Activated CD4-positive, alpha-beta T cell treated with anti-CD3 and anti-CD28 coated beads, Interleukin-2, Interleukin-6, amounts not matched to agents 100 ng/mL and 50 ng/mL, durations not matched to agents 16 hours and 8 hours (primary cell): ENCODE results near the gene MCUB.
"Not testable (repeated sequence)": the region's sequence is repeated elsewhere in the genome, so short reads cannot be mapped to it uniquely, and the experiment has no call there.

ENCODE experiments used
- DNase-seq: peaks from one replicate; pipeline ENCODE4 v3.0.0-alpha.2; 2020

The MCUB gene

GRCh38 chr4:109588176-109588575, 28.1 kb downstream of the MCUB start:
- DNase-seq = peak; percentile 77

- DNase-seq = no peak
These were observed 29.1 kb downstream of the MCUB start for GRCh38 chr4:109589119-109589518.

GRCh38 chr4:109589605-109590004, 29.6 kb downstream of the MCUB start:
- DNase-seq = no peak

GRCh38 chr4:109590905-109591304, 30.9 kb downstream of the MCUB start:
- no peak for DNase-seq

- no peak for DNase-seq
These were observed 32.3 kb downstream of the MCUB start for GRCh38 chr4:109592367-109592766.

GRCh38 chr4:109595123-109595522, 35.1 kb downstream of the MCUB start:
- not testable (repeated sequence) for DNase-seq

GRCh38 chr4:109596420-109597085, 36.5 kb downstream of the MCUB start:
- DNase-seq = not testable (repeated sequence)

- no peak for DNase-seq
These were observed 39.1 kb downstream of the MCUB start for GRCh38 chr4:109599046-109599652.

GRCh38 chr4:109600431-109600830, 40.4 kb downstream of the MCUB start:
- DNase-seq = no peak

GRCh38 chr4:109601336-109601735, 41.3 kb downstream of the MCUB start:
- DNase-seq = no peak

- no peak for DNase-seq
These were observed 47.9 kb downstream of the MCUB start for GRCh38 chr4:109607976-109608375.

GRCh38 chr4:109608879-109609278, 48.8 kb downstream of the MCUB start:
- no peak for DNase-seq

GRCh38 chr4:109609431-109609830, 49.4 kb downstream of the MCUB start:
- DNase-seq = no peak

- no peak for DNase-seq
These were observed 50.4 kb downstream of the MCUB start for GRCh38 chr4:109610489-109610888.

- no peak for DNase-seq
These were observed 51.1 kb downstream of the MCUB start for GRCh38 chr4:109611045-109611646.

- DNase-seq = no peak
These were observed 54.0 kb downstream of the MCUB start for GRCh38 chr4:109614015-109614414.

GRCh38 chr4:109614466-109614865, 54.4 kb downstream of the MCUB start:
- DNase-seq = no peak

- DNase-seq = no peak
These were observed 55.7 kb downstream of the MCUB start for GRCh38 chr4:109615742-109616141.

- DNase-seq = no peak
These were observed 56.2 kb downstream of the MCUB start for GRCh38 chr4:109616243-109616642.

- no peak for DNase-seq
These were observed 62.6 kb downstream of the MCUB start for GRCh38 chr4:109622626-109623025.

- DNase-seq = no peak
These were observed 64.5 kb downstream of the MCUB start for GRCh38 chr4:109624536-109624935.

GRCh38 chr4:109627361-109627760, 67.3 kb downstream of the MCUB start:
- DNase-seq = no peak

- DNase-seq = no peak
These were observed 69.7 kb downstream of the MCUB start for GRCh38 chr4:109629775-109630174.

- DNase-seq = no peak
These were observed 71.6 kb downstream of the MCUB start for GRCh38 chr4:109631532-109632108.
